ENCODE results near the gene OBSCN. TPM values are rescaled to one million over a fixed set of nuclear protein-coding genes. Genes with fewer than 3 reads are reported as not detected.

The OBSCN gene
- total and polyA plus RNA-seq, 2 of the 4 experiments (the other 2 are of a cell fraction), result 4.1 to 9.5 TPM

- Histone ChIP-seq H3K14ac (replicated peaks; ENCODE audit: low read depth, low read length) (no peak overlapping the region), H3K23ac (ENCODE audit: low read depth, low read length) (no peak overlapping the region), H2AK9ac (replicated peaks; ENCODE audit: low read depth, low read length, poor library complexity) (peak overlapping the region; percentile 82), H4K8ac (ENCODE audit: low read depth in 2 of 2, low read length in 2 of 2) (no peak overlapping the region), H3K9me1 (ENCODE audit: insufficient read depth, low read length) (peaks cover 14% of the 10 kb centered on the region; the same call in 1 of the 2 replicates), H2AK5ac (ENCODE audit: low read depth, low read length) (0 out of 2 replicates have a peak overlapping the region, but pooled peaks have one; percentile 30), H2BK5ac (ENCODE audit: low read depth, low read length, poor library complexity, severe bottlenecking) (no peak overlapping the region), H2BK20ac (ENCODE audit: low read depth, low read length) (no peak overlapping the region), H3K9ac (ENCODE audit: low read depth, low read length) (no peak overlapping the region), H3K4me2 (ENCODE audit: low read depth, low read length) (no peak overlapping the region), H3K79me1 (ENCODE audit: low read depth in 1 of 2, low read length in 2 of 2) (peaks cover 7 to 30% of the 10 kb centered on the region in 2 experiments; a peak in 3 of 4 replicates), H3K4me3 (ENCODE audit: insufficient read depth, low read depth, low read length) (no peak overlapping the region), H3K27me3 (ENCODE audit: control insufficient read depth, insufficient read depth, low read length) (no peaks in the 10 kb centered on the region), H4K5ac (ENCODE audit: low read depth, low read length) (no peak overlapping the region), H2AFZ (replicated peaks; ENCODE audit: low read length, poor library complexity) (no peak overlapping the region), H2BK15ac (ENCODE audit: low read depth, low read length) (no peak overlapping the region), H3K4ac (ENCODE audit: low read depth, low read length) (no peak overlapping the region), H3K56ac (ENCODE audit: extremely low read depth, insufficient read depth, low read length) (no peak overlapping the region), H2BK120ac (ENCODE audit: low read depth, low read length) (no peak overlapping the region), H3K9me3 (ENCODE audit: control insufficient read depth, insufficient read depth, low read length) (no peaks in the 10 kb centered on the region), H3K18ac (ENCODE audit: low read depth, low read length) (no peak overlapping the region), H4K20me1 (ENCODE audit: insufficient read depth, low read length) (no peaks in the 10 kb centered on the region), H3K27ac (ENCODE audit: insufficient read depth, low read length) (no peak overlapping the region), H3K36me3 (ENCODE audit: control insufficient read depth, insufficient read depth, low read length) (no peaks in the 10 kb centered on the region), H4K91ac (ENCODE audit: insufficient read depth, low read depth, low read length) (no peak overlapping the region), H3K4me1 (ENCODE audit: control insufficient read depth, insufficient read depth, low read length) (peaks cover 12% of the 10 kb centered on the region)
- intact Hi-C loops (cut with micrococcal nuclease), result no loop called here
- no peak for ATAC-seq (ENCODE audit: low read depth)
- ChIA-PET POLR2A (ENCODE audit: unreplicated experiment) (no interaction called here), CTCF (interaction anchor here (0.7 kb wide), 1 partner anchor 48 kb away, joined by 3 read pairs; no protein-coding TSS in a partner anchor)
- WGBS, 2 experiments (ENCODE audit: extremely low coverage in 2 of 2, insufficient read length in 1 of 2), result 100% methylated on average over 1 of the region's 10 CpGs; no CpG with 5 or more reads in 1 of the 2 experiments
- no peak for DNase-seq
- dilution Hi-C loops (cut with HindIII; ENCODE audit: low sequenced_read_pairs, unreplicated experiment), result no loop called here
- no TSS peak for BruUV-seq (replicated peaks)
- in situ Hi-C loops (cut with MboI; ENCODE audit: low sequenced_read_pairs), result no loop called here
- no peak for TF ChIP-seq MAFK (IDR thresholded peaks at IDR 0.05; ENCODE audit: low read depth, low read length)
- TF ChIP-seq RFX5 (IDR thresholded peaks at IDR 0.05; ENCODE audit: low read depth, low read length), result no peak
- no peak for TF ChIP-seq CTCF (conservative IDR thresholded peaks at IDR 0.05; ENCODE audit: low read depth, low read length)
- TF ChIP-seq CEBPB (IDR thresholded peaks at IDR 0.05; ENCODE audit: low read depth, low read length), result no peak
- no peak for TF ChIP-seq ELK1 (IDR thresholded peaks at IDR 0.05; ENCODE audit: borderline replicate concordance, low read depth, low read length)
- no peak for TF ChIP-seq USF2 (IDR thresholded peaks at IDR 0.05; ENCODE audit: low read depth, low read length)
- TF ChIP-seq SMC3 (IDR thresholded peaks at IDR 0.05; ENCODE audit: low read depth, low read length), result no peak
- no peak for TF ChIP-seq MAZ (IDR thresholded peaks at IDR 0.05; ENCODE audit: borderline replicate concordance, low read depth, low read length)
- no peak for TF ChIP-seq NFE2L2 (IDR thresholded peaks at IDR 0.05; ENCODE audit: low read depth, low read length)
- no peak for TF ChIP-seq RCOR1 (IDR thresholded peaks at IDR 0.05; ENCODE audit: insufficient replicate concordance, low read length)
- no peak for TF ChIP-seq RAD21 (IDR thresholded peaks at IDR 0.05; ENCODE audit: low read length)
- TF ChIP-seq POLR2A (IDR thresholded peaks at IDR 0.05; ENCODE audit: low read depth, low read length), result no peak
- TF ChIP-seq BHLHE40 (IDR thresholded peaks at IDR 0.05; ENCODE audit: low read depth, low read length), result no peak
- TF ChIP-seq FOS (IDR thresholded peaks at IDR 0.05; ENCODE audit: low read depth, low read length), result no peak
- TF ChIP-seq MXI1 (IDR thresholded peaks at IDR 0.05; ENCODE audit: borderline replicate concordance, low read depth, low read length), result no peak
These were observed 43.9 kb upstream of the OBSCN start for GRCh38 chr1:228163776-228164519.
